ENCODE data around the gene UBE2A.

The UBE2A gene

GRCh38 chrX:119574394-119575266 is at the start of gene UBE2A:
Gene UBE2A (plus strand): TSS chrX:119574563. CDS start chrX:119574712, 149 bp downstream.
- DNase-seq = peak; percentile 84 to 89

- no peak for DNase-seq
These were observed 44.8 kb upstream of the UBE2A start for GRCh38 chrX:119529345-119530276.

GRCh38 chrX:119537487-119537886 is 36.9 kb upstream of the UBE2A start:
- no peak for DNase-seq

GRCh38 chrX:119539872-119540271 is 34.5 kb upstream of the UBE2A start:
- peak in 1 of 2 experiments; percentile 6 for DNase-seq

GRCh38 chrX:119541188-119541587 is 33.2 kb upstream of the UBE2A start:
- DNase-seq = no peak

- DNase-seq = no peak
These were observed 24.9 kb upstream of the UBE2A start for GRCh38 chrX:119549327-119550016.

GRCh38 chrX:119552508-119552907 is 21.9 kb upstream of the UBE2A start:
- no peak for DNase-seq

- DNase-seq = peak; percentile 85 to 90
These were observed 9.2 kb upstream of the UBE2A start, which contains the start of gene STEEP1 for GRCh38 chrX:119565107-119565663. Gene STEEP1 (minus strand): TSS chrX:119565409. CDS start chrX:119565355, 54 bp downstream.

- no peak for DNase-seq
These were observed 4.0 kb upstream of the UBE2A start for GRCh38 chrX:119570351-119570835.

- DNase-seq = no peak
These were observed 1.1 kb upstream of the UBE2A start for GRCh38 chrX:119573222-119573621.

- peak in 1 of 2 experiments; percentile 7 for DNase-seq
These were observed 446 bp upstream of the UBE2A start for GRCh38 chrX:119573840-119574393.

GRCh38 chrX:119579414-119579813 is 5.1 kb downstream of the UBE2A start:
- DNase-seq = no peak

GRCh38 chrX:119583431-119584059 is 9.2 kb downstream of the UBE2A start:
- no peak for DNase-seq

- no peak for DNase-seq
These were observed 15.4 kb downstream of the UBE2A start for GRCh38 chrX:119589810-119590209.

- DNase-seq = no peak
These were observed 28.4 kb downstream of the UBE2A start for GRCh38 chrX:119602701-119603255.

- DNase-seq = no peak
These were observed 30.6 kb downstream of the UBE2A start for GRCh38 chrX:119604766-119605463.

- DNase-seq = peak; percentile 33 to 40
These were observed 31.3 kb downstream of the UBE2A start for GRCh38 chrX:119605464-119606279.

- peak; percentile 89 to 92 for DNase-seq
These were observed 32.1 kb downstream of the UBE2A start, which contains the start of gene NKRF for GRCh38 chrX:119606280-119607017. Gene NKRF (minus strand): TSS chrX:119606424.

- no peak for DNase-seq
These were observed 32.6 kb downstream of the UBE2A start for GRCh38 chrX:119607018-119607389.
